SK-N-SH (cell line): ENCODE measurements around the gene PNPLA5. TPM values are rescaled to one million over a fixed set of nuclear protein-coding genes. Genes with fewer than 3 reads are reported as not detected.
"Not testable (repeated sequence)": the region's sequence is repeated elsewhere in the genome, so short reads cannot be mapped to it uniquely, and the experiment has no call there.

Experiments
- CTCF ChIA-PET: fragments of 300-600, 350-600 bp; formaldehyde crosslinking; extraction: SDS; loops from one replicate; lab custom pipeline; 2021; lab: Yijun Ruan, JAX
- POLR2A ChIA-PET: fragments of 350-600 bp; sonication (Branson Sonifier 250); formaldehyde crosslinking; extraction: SDS; loops from one replicate; lab custom pipeline; 2020; ENCODE audit warnings: antibody characterized with exemption, inconsistent platforms; lab: Yijun Ruan, JAX
- DNase-seq: peaks from one replicate; pipeline ENCODE4 v3.0.0; 2012
- H2AFZ ChIP-seq: fragments of 200-600 bp; sonication (generic); 2 replicates; pipeline ENCODE4 v1.8.1; 2016; ENCODE audit warnings: antibody characterized with exemption, mild to moderate bottlenecking, low read depth
- H3F3A ChIP-seq: fragments of 200-600 bp; sonication (generic); replicated peaks from 2 replicates; pipeline ENCODE3; 2016; ENCODE audit warnings: antibody characterized with exemption, mild to moderate bottlenecking; ENCODE audit not compliant: insufficient read depth
- H3K27ac ChIP-seq, 2 experiments: fragments of 200-500 bp in 1 of 2; fragments of 200-600 bp in 1 of 2; sonication (Bioruptor generic) in 1 of 2; sonication (generic), shearing (Covaris generic) in 1 of 2; 2 replicates each; pipeline versions ENCODE4 v1.5.1 to v1.6.1; 2014 to 2016; ENCODE audit warnings: low read depth in 2 of 2, inconsistent platforms in 1 of 2, low read length in 1 of 2, mild to moderate bottlenecking in 1 of 2, mixed read lengths in 1 of 2
- H3K27me3 ChIP-seq: fragments of 200-600 bp; sonication (generic), shearing (Covaris generic); 2 replicates; pipeline ENCODE4 v1.6.1; 2016; ENCODE audit warnings: mixed run types; ENCODE audit not compliant: insufficient read depth
- H3K36me3 ChIP-seq, 2 experiments: fragments of 200-500 bp in 1 of 2; fragments of 200-600 bp in 1 of 2; sonication (Bioruptor generic) in 1 of 2; sonication (generic) in 1 of 2; replicated peaks in 1 of 2; 2 replicates each; pipeline versions ENCODE3 to v1.5.1; 2014 to 2016; ENCODE audit warnings: low read length in 1 of 2, mild to moderate bottlenecking in 1 of 2; ENCODE audit not compliant: insufficient read depth in 2 of 2, control insufficient read depth in 1 of 2
- H3K4me1 ChIP-seq, 2 experiments: fragments of 200-500 bp in 1 of 2; fragments of 200-600 bp in 1 of 2; sonication (Bioruptor generic) in 1 of 2; sonication (generic), shearing (Covaris generic) in 1 of 2; 2 replicates each; pipeline versions ENCODE4 v1.5.1 to v1.6.1; 2014 to 2016; ENCODE audit warnings: low read depth in 1 of 2, low read length in 1 of 2, mixed run types in 1 of 2; ENCODE audit not compliant: insufficient read depth in 2 of 2, control insufficient read depth in 1 of 2
- H3K4me2 ChIP-seq: fragments of 200-600 bp; sonication (generic), shearing (Covaris generic); 2 replicates; pipeline ENCODE4 v1.6.1; 2017; ENCODE audit warnings: mixed run types
- H3K4me3 ChIP-seq, 2 experiments: fragments of 200-500 bp in 1 of 2; fragments of 200-600 bp in 1 of 2; sonication (Bioruptor generic) in 1 of 2; sonication (generic), shearing (Covaris generic) in 1 of 2; 2 replicates each; pipeline versions ENCODE4 v1.5.1 to v1.8.1; 2014 to 2016; ENCODE audit warnings: low read depth in 2 of 2, inconsistent platforms in 1 of 2, low read length in 1 of 2, mild to moderate bottlenecking in 1 of 2, mixed read lengths in 1 of 2, moderate library complexity in 1 of 2
- H3K79me2 ChIP-seq: fragments of 200-600 bp; sonication (generic); 2 replicates; pipeline ENCODE4 v1.8.1; 2017; ENCODE audit warnings: mild to moderate bottlenecking; ENCODE audit not compliant: insufficient read depth
- H3K9ac ChIP-seq: fragments of 200-600 bp; sonication (generic); 2 replicates; pipeline ENCODE4 v1.6.1; 2017; ENCODE audit warnings: mixed run types
- H3K9me2 ChIP-seq: fragments of 200-600 bp; sonication (generic); 2 replicates; pipeline ENCODE4 v1.6.1; 2017; ENCODE audit warnings: mixed run types
- H3K9me3 ChIP-seq: fragments of 200-600 bp; sonication (generic); 2 replicates; pipeline ENCODE4 v1.6.1; 2017; ENCODE audit warnings: mixed run types, mild to moderate bottlenecking, moderate library complexity
- H4K20me1 ChIP-seq: fragments of 200-600 bp; sonication (generic); 2 replicates; pipeline ENCODE4 v1.6.1; 2017; ENCODE audit warnings: mild to moderate bottlenecking, mixed run types; ENCODE audit not compliant: insufficient read depth
- CTCF ChIP-seq: fragments of 200-600 bp; sonication (generic); IDR thresholded peaks from 2 replicates; pipeline ENCODE4 v1.6.1; 2017; ENCODE audit warnings: antibody characterized with exemption, mild to moderate bottlenecking, moderate library complexity
- POLR2AphosphoS5 ChIP-seq: IDR thresholded peaks from 2 replicates; pipeline ENCODE4 v1.6.1; 2012; ENCODE audit warnings: low read depth, low read length
- RAD21 ChIP-seq: IDR thresholded peaks from 2 replicates; pipeline ENCODE4 v1.6.1; 2012; ENCODE audit warnings: mild to moderate bottlenecking, low read length
- SIN3A ChIP-seq: IDR thresholded peaks from 2 replicates; pipeline ENCODE4 v1.6.1; 2012; ENCODE audit warnings: low read depth, mild to moderate bottlenecking, low read length, moderate library complexity, borderline replicate concordance
- SMC3 ChIP-seq: IDR thresholded peaks from 2 replicates; pipeline ENCODE4 v1.6.1; 2012; ENCODE audit warnings: low read depth, low read length, improper control_type of control experiment
- USF2 ChIP-seq: fragments of 150-350 bp; IDR thresholded peaks from 2 replicates; pipeline ENCODE4 v1.6.1; 2017; ENCODE audit warnings: antibody characterized with exemption, low read length, low read depth, borderline replicate concordance
- WGBS: methylation state at CpG from one replicate; pipeline ENCODE4 v1.1.6; 2017; ENCODE audit warnings: low lambda C conversion rate; 5-methylcytosine and 5-hydroxymethylcytosine counted together
- polyA plus RNA-seq, 3 experiments: library from polyadenylated mRNA; depleted of rRNA; stranded (reverse); fragments of >200 nt; gene quantifications; 2 replicates each; pipeline ENCODE4 v1.2.3, GENCODE V29; 2012
- TF ChIP-seq, protein P1 (sequence below): IDR thresholded peaks from 2 replicates; pipeline ENCODE4 v1.6.1; 2012; ENCODE audit warnings: mild to moderate bottlenecking, low read depth, low read length, moderate library complexity

Gene PNPLA5
- polyA plus RNA-seq, 1 of the 3 experiments (the other 2 are of a cell fraction) = not detected

GRCh38 chr22:43905681-43906080, 13.9 kb upstream of the PNPLA5 start:
- Histone ChIP-seq H3K79me2 (no peaks in the 10 kb centered on the region), H3K4me3 (no peak overlapping the region), H4K20me1 (no peaks in the 10 kb centered on the region), H3K9me2 (no peaks in the 10 kb centered on the region), H3K9me3 (no peaks in the 10 kb centered on the region), H3K27me3 (peaks cover 18% of the 10 kb centered on the region; the same call in 1 of the 2 replicates), H2AFZ (no peak overlapping the region), H3K27ac (no peak overlapping the region), H3K36me3 (no peaks in the 10 kb centered on the region), H3K4me1 (peaks cover 0 to 13% of the 10 kb centered on the region in 2 experiments; a peak in 2 of 4 replicates), H3K9ac (no peak overlapping the region), H3F3A (peaks cover 9% of the 10 kb centered on the region), H3K4me2 (no peak overlapping the region)
- WGBS = 60% methylated on average over 7 of the region's 7 CpGs
- ChIA-PET CTCF (interaction anchor here (0.8 to 1.9 kb wide), 7 partner anchors 9 to 721 kb away, joined by 3 to 12 read pairs (median 3); no protein-coding TSS in a partner anchor), POLR2A (no interaction called here)
- no peak for DNase-seq
- TF ChIP-seq, protein P1, sequence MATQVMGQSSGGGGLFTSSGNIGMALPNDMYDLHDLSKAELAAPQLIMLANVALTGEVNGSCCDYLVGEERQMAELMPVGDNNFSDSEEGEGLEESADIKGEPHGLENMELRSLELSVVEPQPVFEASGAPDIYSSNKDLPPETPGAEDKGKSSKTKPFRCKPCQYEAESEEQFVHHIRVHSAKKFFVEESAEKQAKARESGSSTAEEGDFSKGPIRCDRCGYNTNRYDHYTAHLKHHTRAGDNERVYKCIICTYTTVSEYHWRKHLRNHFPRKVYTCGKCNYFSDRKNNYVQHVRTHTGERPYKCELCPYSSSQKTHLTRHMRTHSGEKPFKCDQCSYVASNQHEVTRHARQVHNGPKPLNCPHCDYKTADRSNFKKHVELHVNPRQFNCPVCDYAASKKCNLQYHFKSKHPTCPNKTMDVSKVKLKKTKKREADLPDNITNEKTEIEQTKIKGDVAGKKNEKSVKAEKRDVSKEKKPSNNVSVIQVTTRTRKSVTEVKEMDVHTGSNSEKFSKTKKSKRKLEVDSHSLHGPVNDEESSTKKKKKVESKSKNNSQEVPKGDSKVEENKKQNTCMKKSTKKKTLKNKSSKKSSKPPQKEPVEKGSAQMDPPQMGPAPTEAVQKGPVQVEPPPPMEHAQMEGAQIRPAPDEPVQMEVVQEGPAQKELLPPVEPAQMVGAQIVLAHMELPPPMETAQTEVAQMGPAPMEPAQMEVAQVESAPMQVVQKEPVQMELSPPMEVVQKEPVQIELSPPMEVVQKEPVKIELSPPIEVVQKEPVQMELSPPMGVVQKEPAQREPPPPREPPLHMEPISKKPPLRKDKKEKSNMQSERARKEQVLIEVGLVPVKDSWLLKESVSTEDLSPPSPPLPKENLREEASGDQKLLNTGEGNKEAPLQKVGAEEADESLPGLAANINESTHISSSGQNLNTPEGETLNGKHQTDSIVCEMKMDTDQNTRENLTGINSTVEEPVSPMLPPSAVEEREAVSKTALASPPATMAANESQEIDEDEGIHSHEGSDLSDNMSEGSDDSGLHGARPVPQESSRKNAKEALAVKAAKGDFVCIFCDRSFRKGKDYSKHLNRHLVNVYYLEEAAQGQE = peak; percentile 81; the same call in 1 of the 2 replicates
- TF ChIP-seq SIN3A (no peak), USF2 (no peak), POLR2AphosphoS5 (no peak)
- TF ChIP-seq, all 33 proteins: peak for 1

DNA sequence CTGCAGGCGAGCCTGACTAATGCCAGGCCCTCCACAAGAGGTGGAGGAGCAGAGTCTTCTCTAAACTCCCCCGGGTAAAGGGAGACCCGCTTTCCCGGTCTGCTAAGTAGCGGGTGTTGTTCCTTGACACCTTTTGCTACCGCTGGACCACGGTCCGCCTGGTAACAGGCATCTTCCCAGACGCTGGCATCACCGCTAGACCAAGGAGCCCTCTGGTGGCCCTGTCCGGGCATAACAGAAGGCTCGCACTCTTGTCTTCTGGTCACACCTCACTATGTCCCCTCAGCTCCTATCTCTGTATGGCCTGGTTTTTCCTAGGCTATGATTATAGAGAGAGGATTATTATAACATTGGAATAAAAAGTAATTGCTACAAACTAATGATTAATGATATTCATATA, 12.6 kb upstream of the PNPLA5 start:
- not testable (repeated sequence) for H3K4me2 ChIP-seq, H4K20me1 ChIP-seq, H3K9me3 ChIP-seq, DNase-seq, H3K9me2 ChIP-seq, H3K79me2 ChIP-seq, H3F3A ChIP-seq, H2AFZ ChIP-seq, H3K4me3 ChIP-seq
- Histone ChIP-seq H3K4me1 (peaks cover 0 to 13% of the 10 kb centered on the region in 2 experiments; a peak in 2 of 4 replicates), H3K27me3 (peaks cover 17% of the 10 kb centered on the region; the same call in 1 of the 2 replicates)
- 41% methylated on average over 5 of the region's 12 CpGs for WGBS
- TF ChIP-seq RAD21 (peak; percentile 22; the same call in 1 of the 2 replicates), SMC3 (peak; percentile 20; the same call in 1 of the 2 replicates), CTCF (peak; percentile 45)
- TF ChIP-seq, all 33 proteins: peak for 3; not testable (repeated sequence) for 30
- H3K9ac ChIP-seq, POLR2A ChIA-PET, H3K27ac ChIP-seq, H3K36me3 ChIP-seq: not testable (repeated sequence)
- CTCF ChIA-PET = interaction anchor here (1.4 to 1.7 kb wide), 2 partner anchors 17 to 42 kb away, joined by 5 to 11 read pairs; no protein-coding TSS in a partner anchor

DNA sequence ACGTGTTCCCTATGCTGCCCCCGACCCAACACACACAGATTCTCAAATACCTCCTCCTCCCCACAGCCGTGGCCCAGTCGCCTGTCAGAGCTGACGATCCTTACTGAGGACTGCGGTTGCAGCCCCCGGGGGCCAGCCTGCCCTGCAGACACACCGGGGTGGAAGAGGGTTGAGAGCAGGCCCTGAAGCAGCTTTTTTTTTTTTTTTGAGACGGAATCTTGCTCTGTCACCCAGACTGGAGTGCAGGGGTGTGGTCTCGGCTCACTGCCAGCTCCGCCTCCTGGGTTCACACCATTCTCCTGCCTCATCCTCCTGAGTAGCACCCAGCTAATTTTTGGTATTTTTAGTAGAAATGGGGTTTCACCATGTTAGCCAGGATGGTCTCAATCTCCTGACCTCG, 11.2 kb upstream of the PNPLA5 start:
- H2AFZ ChIP-seq, H3K27me3 ChIP-seq, H3K36me3 ChIP-seq, H3K4me3 ChIP-seq, H3F3A ChIP-seq, POLR2A ChIA-PET, H3K79me2 ChIP-seq, H3K9me3 ChIP-seq, H3K9me2 ChIP-seq, H4K20me1 ChIP-seq, DNase-seq, H3K9ac ChIP-seq: not testable (repeated sequence)
- CTCF ChIA-PET = interaction anchor here (0.9 to 1.7 kb wide), 5 partner anchors 11 to 43 kb away, joined by 3 to 11 read pairs (median 5); no protein-coding TSS in a partner anchor
- Histone ChIP-seq H3K27ac (peak overlapping the region in 1 of 2 experiments; percentile 85; a peak in 2 of 4 replicates), H3K4me1 (peaks cover 0 to 19% of the 10 kb centered on the region in 2 experiments; a peak in 2 of 4 replicates), H3K4me2 (peak overlapping the region; percentile 51; the same call in 1 of the 2 replicates)
- 82% methylated on average over 12 of the region's 12 CpGs for WGBS
